Left renal cortex interstitium (tissue), 4 donors: ENCODE data around the gene CWH43. TPM values are rescaled to one million over a fixed set of nuclear protein-coding genes. Genes with fewer than 3 reads are reported as not detected.
"Not testable (repeated sequence)": the region's sequence is repeated elsewhere in the genome, so short reads cannot be mapped to it uniquely, and the experiment has no call there.

ENCODE experiments used
- DNase-seq, 4 donors: peaks; one replicate each; pipeline ENCODE4 v3.0.0-alpha.2; 2013; ENCODE audit warnings: low read depth in 4 of 4, low spot score in 2 of 4, missing footprints in 1 of 4
- polyA plus RNA-seq, 4 donors: library from polyadenylated mRNA; unstranded; fragments of 120-200 nt; gene quantifications; one replicate each; pipeline ENCODE4 v1.2.1, GENCODE V29; 2013; ENCODE audit not compliant: insufficient read length in 4 of 4

CWH43 gene
- polyA plus RNA-seq, 4 donors, result 5.7 to 9.9 (median 5.8) TPM

DNA sequence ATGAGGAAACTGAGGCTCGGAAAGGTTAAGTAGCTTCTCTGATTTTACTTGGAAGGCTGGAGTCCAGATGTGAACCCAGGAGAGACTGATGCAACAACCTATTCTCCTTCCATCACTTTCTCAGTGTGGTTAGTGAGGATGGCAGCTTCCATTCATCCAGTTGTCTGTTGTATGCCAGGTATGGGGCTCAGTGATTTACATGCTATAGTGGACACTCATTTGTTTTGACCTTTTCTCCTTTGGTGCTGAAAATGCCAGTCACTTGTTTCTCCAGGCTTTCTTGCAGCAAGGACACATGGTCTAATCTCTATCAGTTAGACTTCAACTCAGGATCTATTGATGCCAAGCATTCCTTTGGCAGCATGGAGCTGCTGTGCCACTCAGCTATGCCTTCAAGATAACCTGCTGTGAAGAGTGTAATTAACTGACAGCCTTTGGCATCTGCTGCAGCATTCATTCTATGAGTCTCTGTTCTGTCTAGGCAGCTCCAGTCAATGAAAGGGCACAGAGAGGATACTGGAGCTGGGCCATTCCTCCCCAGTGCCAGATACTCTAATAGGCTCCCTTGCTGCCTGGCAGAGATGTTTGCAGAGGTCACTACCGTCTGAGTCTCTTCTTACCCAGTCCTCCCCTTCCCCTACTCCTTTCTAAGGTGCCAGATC lies 11.0 kb upstream of the CWH43 start:
- no peak for DNase-seq

DNA sequence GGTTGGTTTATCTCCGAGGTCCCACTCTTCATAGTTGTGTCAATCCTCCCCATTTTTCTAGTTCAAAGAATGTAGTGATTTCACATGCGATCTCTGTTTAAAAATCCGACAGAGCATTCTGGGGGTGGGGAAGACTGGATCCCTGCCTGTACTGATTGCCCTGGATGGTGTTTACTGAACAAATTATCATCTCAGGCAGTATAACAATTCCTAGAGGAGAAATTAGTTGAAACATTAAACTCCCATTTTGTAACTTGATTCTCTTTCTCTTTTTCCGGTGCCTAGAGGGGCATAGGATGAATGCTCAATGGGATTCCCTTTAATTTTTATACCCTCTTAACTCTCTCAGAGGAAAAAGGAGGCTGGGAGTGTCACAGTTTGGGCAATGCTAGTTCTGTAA lies 10.0 kb upstream of the CWH43 start:
- DNase-seq, result no peak

DNA sequence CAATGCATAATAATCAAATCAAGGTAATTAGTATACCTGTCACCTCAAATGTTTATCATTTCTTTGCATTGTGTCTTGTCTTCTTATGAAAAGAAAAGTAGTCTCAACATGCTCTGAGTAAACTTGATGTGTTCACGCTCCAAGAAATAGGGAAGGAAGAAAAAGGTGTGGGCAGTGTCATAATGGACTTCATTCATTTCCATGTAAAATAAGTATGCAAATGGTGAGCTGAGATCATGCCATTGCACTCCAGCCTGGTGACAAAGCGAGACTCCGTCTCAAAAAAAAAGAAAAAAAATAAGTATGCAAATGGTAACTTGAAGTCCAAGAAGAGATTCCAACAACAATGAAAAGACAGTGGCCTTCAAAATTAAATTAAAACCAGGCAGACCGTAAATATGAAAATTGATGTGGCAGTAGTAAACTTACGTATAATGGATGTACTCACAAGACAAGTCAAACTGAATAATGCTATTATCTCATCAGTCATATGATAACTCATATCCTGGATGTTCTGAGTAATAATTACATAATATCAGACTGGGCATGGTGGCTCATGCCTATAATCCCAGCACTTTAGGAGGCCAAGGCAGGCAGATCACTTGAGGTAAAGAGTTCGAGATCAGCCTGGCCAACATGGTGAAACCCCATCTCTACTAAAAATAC lies 6.0 kb upstream of the CWH43 start:
- no peak for DNase-seq

DNA sequence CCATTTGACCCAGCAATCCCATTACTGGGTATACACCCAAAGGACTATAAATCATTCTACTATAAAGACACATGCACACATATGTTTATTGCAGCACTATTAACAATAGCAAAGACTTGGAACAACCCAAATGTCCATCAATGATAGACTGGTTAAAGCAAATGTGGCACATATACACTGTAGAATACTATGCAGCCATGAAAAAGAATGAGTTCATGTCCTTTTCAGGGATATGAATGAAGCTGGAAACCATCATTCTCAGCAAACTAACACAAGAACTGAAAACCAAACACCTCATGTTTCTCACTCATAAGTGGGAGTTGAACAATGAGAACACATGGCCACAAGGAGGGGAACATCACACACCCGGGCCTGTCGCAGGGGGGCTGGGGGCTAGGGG lies 2.1 kb upstream of the CWH43 start:
- DNase-seq, result not testable (repeated sequence)

DNA sequence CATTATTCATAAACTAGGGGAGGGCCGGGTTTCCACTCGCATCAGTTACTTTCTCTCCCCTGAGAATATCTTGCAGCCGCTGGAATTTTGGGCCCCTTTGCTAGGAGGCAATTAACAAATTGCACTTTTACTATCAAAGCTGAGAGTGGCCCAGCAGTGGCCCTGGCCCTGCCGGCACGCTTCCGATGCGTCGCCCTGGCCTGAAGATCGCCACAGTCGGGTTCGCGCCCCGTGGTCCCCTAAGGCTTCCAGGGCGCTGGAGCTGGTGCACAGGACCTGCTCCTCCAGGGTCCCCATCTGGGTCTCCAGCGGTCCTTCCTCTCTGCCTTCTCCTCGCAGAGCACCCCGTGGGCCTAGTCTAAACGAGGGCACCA lies 486 bp upstream of the CWH43 start:
- DNase-seq, result no peak

DNA sequence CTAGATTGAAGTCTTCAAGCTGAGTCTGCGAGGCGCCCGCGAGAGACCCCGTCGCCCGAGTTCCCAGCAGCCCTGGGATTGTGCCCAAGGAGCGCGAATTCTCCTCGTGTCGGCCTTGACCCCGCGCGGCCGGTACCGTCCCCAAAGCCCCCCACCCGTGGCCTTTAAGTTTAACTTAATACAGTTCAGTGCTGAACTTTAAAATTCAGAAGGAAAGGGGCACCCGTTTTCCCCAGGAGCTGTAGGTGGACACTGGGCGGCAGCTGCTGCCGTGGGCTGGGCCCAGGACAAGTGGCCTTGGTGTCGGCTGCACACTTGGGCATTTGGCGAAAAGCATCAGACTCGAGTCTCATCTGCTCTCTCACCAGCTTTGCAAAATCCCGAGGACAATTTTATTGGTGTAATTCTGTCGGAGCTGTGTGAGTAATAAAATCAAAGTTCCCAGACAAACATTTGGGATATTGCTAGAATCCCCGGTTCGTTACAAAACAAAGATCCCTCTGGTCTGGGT lies 634 bp downstream of the CWH43 start:
- no peak for DNase-seq

DNA sequence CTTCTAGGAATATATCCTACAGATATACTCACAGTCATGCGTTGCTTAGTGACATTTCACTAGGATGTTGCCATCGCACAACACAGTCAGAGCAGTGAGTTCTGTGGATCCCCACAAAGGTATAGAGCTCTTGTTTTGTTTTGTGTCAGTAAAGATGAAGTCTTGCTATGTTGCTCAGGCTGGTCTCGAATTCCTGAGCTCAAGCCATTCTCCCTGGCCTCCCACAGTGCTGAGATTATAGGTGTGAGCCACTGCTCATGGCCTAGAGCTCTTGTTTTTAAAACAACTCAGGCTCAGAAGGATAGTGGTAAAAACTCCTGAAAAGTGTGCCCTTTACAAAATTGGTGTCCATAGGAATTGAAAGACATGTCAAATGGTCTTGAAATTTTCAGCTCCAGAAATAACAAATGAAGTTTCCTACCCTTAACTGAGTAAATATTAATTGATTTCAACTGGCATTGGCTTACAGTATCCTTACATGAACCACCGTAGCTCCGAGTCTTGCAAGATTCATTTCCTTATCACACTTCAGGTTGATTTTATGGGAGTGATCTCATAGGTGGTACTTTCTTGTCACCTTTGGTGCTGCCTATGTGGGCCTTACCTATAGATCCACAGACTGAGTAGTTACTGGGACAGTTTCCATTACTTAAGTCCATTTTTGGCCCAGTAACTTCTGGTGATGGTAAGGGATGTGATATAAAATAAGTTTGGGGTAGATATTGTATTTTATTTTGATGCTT lies 3.6 kb downstream of the CWH43 start:
- DNase-seq, result no peak

DNA sequence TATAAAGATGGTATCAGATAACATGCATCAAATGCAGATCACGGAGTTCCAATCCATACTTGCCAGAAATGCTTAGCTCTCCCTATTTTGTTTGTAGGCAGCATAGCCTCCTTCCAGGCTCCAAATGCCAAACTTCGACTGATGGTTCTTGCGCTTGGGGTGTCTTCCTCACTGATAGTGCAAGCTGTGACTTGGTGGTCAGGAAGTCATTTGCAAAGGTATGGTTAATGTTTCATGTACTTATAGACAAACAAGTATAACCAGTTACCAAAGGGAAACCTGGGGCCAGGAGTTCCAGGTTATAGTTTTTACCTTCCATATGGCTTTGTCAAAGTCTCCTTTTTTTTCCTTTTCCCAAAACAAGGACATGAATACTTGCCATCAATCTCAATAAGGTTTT lies 5.3 kb downstream of the CWH43 start:
- DNase-seq, result no peak

DNA sequence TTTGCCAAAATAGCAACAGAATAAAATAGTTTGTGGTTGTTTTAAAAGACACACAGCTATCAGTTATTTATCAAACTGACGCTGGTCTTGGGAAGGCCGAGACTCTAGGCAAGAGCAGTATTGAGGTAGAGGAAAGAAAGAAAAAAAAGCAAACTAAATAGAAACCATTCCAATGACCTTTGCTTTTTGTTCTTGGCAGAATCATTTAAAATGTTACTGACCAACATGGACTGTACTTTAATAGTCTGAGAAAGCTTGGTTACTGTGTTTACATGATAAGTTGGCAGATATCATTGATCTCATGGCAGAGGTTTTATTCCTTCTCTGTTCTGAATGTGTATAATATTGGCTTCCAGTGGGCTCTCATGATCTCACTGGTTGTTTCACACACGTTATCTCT lies 11.9 kb downstream of the CWH43 start:
- DNase-seq, result no peak

DNA sequence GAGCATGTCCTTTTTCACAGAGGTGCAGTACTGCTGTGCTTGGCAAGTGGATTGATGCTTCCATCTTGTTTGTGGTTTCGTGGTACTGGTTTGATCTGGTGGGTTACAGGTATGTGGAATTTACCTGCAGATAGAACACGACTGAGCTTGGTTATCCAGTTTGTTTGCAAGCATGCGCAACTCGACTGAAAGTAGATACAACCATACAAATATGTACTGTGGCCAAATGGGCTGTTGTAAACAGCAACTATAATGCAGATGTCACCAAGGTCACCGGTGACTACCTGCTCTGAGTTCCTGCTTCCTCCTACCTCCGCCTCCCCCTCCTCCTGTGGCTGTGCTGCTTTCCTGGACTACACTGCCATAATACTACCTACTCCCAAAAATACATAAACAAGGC lies 12.4 kb downstream of the CWH43 start:
- no peak for DNase-seq

DNA sequence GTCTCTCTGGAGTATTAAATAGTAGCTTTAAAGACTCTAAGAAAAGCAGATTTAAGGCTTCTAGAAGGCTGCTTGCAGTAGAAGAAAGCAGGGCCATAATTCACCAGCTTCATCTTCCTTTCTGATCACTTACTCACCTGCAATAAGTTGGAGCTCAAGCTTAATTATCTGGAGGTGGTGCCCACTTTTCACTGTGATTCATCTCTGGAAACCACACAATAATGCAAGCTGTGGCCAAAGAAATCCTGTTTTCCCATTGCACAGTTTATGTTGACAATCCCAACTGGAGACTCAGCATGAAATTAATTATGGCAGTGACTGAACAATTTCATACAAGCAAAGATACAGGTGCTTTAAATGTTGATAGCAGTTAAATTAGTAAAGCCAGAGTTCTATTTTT lies 14.7 kb downstream of the CWH43 start:
- no peak for DNase-seq

DNA sequence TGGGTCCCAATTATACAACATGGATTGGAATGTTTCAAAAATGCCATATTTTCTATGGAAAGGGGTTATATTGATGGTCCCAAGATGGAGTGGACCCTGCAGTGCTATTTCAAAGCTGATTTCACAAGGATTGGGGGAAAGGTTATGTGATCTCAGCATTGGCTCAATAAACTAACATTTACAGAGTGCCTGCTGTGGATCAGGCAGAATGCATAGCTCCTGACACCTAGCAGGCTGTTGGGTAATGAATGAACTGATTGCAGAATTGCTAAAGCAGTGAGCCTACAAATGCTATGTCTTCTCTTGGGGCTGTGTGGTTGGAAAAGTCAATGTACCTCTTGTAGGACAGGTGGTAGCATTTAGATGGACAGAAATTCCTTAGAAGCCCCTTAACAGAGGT lies 16.9 kb downstream of the CWH43 start:
- DNase-seq, result no peak

DNA sequence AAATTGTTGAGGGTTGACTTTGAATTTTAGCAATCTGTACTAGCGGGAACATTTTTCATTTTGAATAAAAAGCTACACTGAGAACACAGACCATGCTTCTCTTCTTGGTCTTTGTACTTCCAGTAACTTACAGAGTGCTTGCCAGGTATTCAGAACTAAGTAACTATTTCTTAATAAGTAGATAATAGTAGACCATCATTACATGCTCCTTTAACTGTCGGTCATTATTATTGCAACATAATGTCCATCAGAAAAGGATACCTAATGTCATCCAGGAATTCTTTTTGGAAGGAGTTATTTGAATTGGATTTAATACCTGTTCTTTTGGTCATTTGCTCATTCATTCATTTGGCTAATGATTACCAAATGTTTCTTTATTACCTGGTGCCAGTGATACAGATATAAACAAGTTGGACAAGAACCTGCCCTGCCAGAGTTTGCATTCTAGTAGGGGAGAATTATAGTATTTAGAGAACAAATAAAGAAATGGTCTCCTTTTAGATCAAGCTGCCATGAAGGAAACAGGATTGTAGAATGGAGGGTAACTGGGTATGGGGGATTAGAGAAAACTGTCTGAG lies 32.7 kb downstream of the CWH43 start:
- DNase-seq, result no peak

DNA sequence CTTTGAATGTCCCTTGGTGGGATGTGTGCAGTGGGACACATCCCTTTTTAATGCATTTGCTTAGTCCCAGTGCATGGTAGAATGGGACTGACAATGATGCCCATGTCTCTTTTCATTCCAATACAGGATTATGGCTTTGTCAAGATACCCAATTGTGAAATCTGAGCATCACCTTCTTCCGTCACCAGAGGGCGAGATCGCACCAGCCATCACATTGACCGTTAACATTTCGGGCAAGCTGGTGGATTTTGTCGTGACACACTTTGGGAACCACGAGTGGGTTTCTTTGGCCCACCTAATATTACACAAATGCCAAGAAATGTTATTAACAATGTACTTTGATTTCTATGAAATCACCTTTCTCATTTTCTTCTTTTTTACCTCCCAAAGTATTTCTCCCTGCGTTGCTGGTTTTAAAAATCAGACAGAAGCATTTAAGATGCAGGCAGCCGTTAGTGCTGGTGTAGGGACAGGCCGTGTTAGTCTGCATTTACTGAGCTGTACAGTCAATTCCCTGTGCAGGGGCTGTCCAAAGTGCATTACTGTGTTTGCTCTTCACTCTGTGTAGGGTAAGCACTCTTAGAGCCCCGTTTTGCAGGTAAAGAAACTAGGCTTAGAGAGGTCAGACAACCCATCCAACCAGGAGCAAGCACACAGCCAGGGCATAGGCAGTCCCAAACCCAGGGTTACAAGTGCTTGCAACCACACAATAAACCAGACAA lies 46.5 kb downstream of the CWH43 start:
- no peak for DNase-seq

DNA sequence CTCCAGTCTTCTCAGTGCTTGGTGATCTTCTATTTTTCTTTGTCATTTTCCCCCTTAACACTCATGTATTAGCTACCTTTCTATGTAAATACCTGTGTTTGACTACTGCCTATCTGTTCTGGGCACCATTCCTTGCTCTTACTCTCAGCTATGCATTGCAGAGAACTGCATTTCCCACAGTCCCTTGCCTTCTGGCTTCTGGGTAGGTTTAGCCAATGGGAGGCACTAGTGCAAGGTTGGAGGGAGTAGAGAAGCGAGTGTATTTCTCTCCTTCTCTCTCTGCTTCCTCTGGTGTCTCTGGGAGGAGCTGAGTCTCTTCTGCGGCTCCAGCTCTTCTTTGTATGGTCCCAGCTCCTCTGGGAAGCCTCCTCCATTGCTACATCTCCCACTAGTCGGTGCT lies 50.5 kb downstream of the CWH43 start:
- no peak for DNase-seq

DNA sequence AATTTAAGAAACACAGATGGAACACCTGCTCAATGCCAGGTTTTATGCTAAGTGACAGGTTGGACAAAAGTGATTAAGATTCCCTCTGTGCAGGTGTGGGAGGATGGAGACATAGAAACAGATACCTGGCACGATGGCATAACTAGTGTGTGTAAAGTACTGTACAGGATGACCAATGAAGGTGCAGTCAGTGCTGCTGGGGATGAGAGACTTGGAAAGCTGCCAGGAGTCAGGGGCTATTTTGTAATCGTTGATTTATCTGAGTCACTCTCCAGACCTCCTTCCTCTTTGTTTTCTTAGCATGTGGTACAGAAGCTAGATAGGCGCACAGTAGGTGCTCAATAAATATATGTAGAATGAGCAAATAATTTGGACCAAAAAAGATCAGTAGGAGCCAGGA lies 58.2 kb downstream of the CWH43 start:
- no peak for DNase-seq

DNA sequence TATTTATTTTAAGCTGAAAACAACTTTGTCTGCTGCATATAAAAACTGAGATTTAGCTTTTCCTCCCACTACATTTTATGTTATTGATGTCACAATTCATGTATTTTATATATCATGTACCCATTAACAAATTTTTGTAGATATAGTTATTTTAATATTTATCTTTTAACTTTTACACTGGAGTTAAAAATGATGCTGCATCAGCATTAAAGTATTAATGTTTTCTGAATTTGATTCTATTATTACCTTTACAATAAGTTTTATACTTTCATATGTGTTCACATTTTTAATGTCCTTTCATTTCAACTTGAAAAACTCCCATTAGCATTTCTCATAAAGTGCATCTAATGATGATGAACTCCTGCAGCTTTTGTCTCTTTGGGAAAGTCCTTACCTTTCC lies 72.2 kb downstream of the CWH43 start:
- DNase-seq, result no peak

DNA sequence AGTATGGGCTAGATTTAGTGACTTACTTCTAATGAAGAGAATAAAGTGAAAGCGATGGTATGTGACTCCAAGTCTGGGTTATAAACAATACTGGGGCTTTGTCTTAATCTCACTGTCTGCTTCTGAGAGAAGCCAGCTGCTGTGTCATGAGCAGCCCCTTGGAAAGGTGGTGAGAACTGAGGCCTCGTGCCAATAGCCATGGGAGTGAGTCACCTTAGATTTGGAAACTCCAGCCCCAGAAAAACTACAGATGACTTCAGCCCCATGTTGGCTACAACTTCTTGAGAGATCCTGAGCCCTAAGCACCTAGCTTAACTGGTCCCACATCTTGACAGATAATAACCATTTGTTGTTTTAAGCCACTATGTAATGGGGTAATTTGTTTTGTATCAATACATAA lies 77.6 kb downstream of the CWH43 start:
- DNase-seq, result no peak

DNA sequence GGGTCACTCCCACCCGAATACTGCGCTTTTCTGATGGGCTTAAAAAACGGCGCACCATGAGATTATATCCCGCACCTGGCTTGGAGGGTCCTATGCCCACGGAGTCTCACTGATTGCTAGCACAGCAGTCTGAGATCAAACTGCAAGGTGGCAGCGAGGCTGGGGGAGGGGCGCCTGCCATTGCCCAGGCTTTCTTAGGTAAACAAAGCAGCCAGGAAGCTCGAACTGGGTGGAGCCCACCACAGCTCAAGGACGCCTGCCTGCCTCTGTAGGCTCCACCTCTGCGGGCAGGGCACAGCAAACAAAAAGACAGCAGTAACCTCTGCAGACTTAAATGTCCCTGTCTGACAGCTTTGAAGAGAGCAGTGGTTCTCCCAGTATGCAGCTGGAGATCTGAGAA lies 86.1 kb downstream of the CWH43 start:
- not testable (repeated sequence) for DNase-seq

DNA sequence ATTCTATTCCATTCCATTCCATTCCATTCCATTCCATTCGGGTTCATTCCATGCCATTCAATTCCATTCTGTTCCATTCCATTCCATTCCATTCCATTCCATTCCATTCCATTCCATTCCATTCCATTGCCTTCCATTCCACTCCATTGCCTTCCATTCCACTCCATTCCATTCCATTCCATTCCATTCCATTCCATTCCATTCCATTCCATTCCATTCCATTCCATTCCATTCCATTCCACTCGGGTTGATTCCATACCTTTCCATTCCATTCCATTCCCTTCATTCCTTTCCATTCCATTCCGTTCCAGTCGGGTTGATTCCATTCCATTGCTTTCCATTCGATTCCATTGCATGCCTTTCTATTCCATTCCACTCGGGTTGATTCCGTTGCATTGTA lies 105.8 kb downstream of the CWH43 start:
- not testable (repeated sequence) for DNase-seq

DNA sequence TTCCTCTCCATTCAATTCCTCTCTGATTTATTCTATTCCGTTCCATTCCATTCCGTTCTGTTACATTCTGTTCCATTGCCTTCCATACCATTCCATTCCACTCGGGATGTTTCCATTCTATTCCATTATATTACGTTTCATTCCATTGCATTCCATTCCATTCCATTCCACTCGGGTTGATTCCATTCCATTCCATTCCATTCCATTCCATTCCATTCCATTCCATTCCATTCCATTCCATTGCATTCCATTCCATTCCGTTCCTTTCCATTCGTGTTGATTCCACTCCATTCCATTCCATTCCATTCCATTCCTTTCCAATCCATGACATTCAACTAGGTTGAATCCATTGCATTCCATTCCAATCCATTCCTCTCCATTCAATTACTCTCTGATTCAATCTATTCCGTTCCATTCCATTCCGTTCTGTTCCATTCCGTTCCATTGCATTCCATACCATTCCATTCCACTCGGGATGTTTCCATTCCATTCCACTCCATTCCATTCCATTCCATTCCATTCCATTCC lies 106.6 kb downstream of the CWH43 start:
- DNase-seq, result not testable (repeated sequence)
